ENCODE measurements around the gene NTSR1.
A peak's percentile ranks its signal among the peaks of the same experiment; 100 is the strongest.

Gene NTSR1

GRCh38 chr20:62776035-62776691 lies 67.5 kb downstream of the NTSR1 start:
- H3K36me3 ChIP-seq (ENCODE audit: low read depth): no peaks in the 10 kb centered on the region
- DNase-seq (ENCODE audit: low spot score) (no peak), ATAC-seq (ENCODE audit: low read depth) (no peak)
- H3K27me3 ChIP-seq (ENCODE audit: insufficient read depth, poor library complexity, severe bottlenecking): no peaks in the 10 kb centered on the region
- H3K9me3 ChIP-seq (ENCODE audit: severe bottlenecking): no peaks in the 10 kb centered on the region
- H3K4me1 ChIP-seq (ENCODE audit: insufficient read depth, poor library complexity, severe bottlenecking): peaks cover 26% of the 10 kb centered on the region
- no peak for TF ChIP-seq CTCF (IDR thresholded peaks at IDR 0.05; ENCODE audit: poor library complexity, severe bottlenecking)
- H3K4me3 ChIP-seq (ENCODE audit: severe bottlenecking): peak overlapping the region; percentile 9
- peak overlapping the region; percentile 69 for H3K27ac ChIP-seq (ENCODE audit: poor library complexity, severe bottlenecking)

GRCh38 chr20:62776692-62777527 lies 68.3 kb downstream of the NTSR1 start:
- H3K27ac ChIP-seq (ENCODE audit: poor library complexity, severe bottlenecking): peak overlapping the region; percentile 69
- no peak for DNase-seq (ENCODE audit: low spot score)

GRCh38 chr20:62777528-62777830 lies 68.8 kb downstream of the NTSR1 start:
- no peaks in the 10 kb centered on the region for H3K9me3 ChIP-seq (ENCODE audit: severe bottlenecking)
- no peaks in the 10 kb centered on the region for H3K36me3 ChIP-seq (ENCODE audit: low read depth)
- DNase-seq (ENCODE audit: low spot score): no peak
- peaks cover 24% of the 10 kb centered on the region for H3K4me1 ChIP-seq (ENCODE audit: insufficient read depth, poor library complexity, severe bottlenecking)
- no peak for ATAC-seq (ENCODE audit: low read depth)
- H3K4me3 ChIP-seq (ENCODE audit: severe bottlenecking): no peak overlapping the region
- H3K27me3 ChIP-seq (ENCODE audit: insufficient read depth, poor library complexity, severe bottlenecking): no peaks in the 10 kb centered on the region
- peak overlapping the region; percentile 69 for H3K27ac ChIP-seq (ENCODE audit: poor library complexity, severe bottlenecking)
- TF ChIP-seq CTCF (IDR thresholded peaks at IDR 0.05; ENCODE audit: poor library complexity, severe bottlenecking): no peak

More at GRCh38 chr20:62776692-62777527, 68.3 kb downstream of the NTSR1 start:
- no peaks in the 10 kb centered on the region for H3K36me3 ChIP-seq (ENCODE audit: low read depth)
- H3K4me1 ChIP-seq (ENCODE audit: insufficient read depth, poor library complexity, severe bottlenecking): peaks cover 26% of the 10 kb centered on the region
- H3K4me3 ChIP-seq (ENCODE audit: severe bottlenecking): peak overlapping the region; percentile 9
- H3K9me3 ChIP-seq (ENCODE audit: severe bottlenecking): no peaks in the 10 kb centered on the region
- no peaks in the 10 kb centered on the region for H3K27me3 ChIP-seq (ENCODE audit: insufficient read depth, poor library complexity, severe bottlenecking)
- ATAC-seq (ENCODE audit: low read depth): peak; percentile 62
- TF ChIP-seq CTCF (IDR thresholded peaks at IDR 0.05; ENCODE audit: poor library complexity, severe bottlenecking): no peak

- ATAC-seq (ENCODE audit: low read depth) (no peak), DNase-seq (ENCODE audit: low spot score) (no peak)
- Histone ChIP-seq H3K4me3 (ENCODE audit: severe bottlenecking) (no peak overlapping the region), H3K27me3 (ENCODE audit: insufficient read depth, poor library complexity, severe bottlenecking) (no peaks in the 10 kb centered on the region), H3K4me1 (ENCODE audit: insufficient read depth, poor library complexity, severe bottlenecking) (peaks cover 18% of the 10 kb centered on the region), H3K9me3 (ENCODE audit: severe bottlenecking) (no peaks in the 10 kb centered on the region), H3K27ac (ENCODE audit: poor library complexity, severe bottlenecking) (no peak overlapping the region), H3K36me3 (ENCODE audit: low read depth) (no peaks in the 10 kb centered on the region)
- TF ChIP-seq CTCF (IDR thresholded peaks at IDR 0.05; ENCODE audit: poor library complexity, severe bottlenecking): no peak
These were observed 69.4 kb downstream of the NTSR1 start for GRCh38 chr20:62778058-62778457.

Measured in RWPE2 (cell line).